ENCODE measurements around the gene MATN4. TPM values are rescaled to one million over a fixed set of nuclear protein-coding genes. Genes with fewer than 3 reads are reported as not detected.

Gene MATN4
- total RNA-seq, 1 experiment from 2014 or later = 0.64 TPM

GRCh38 chr20:45258259-45258658 is 49.8 kb downstream of the MATN4 start:
- CTCF ChIA-PET = no interaction called here
- Histone ChIP-seq H4K20me1 (ENCODE audit: insufficient read depth) (no peaks in the 10 kb centered on the region), H3K36me3 (ENCODE audit: control insufficient read depth in 1 of 2, insufficient read depth in 2 of 2, low read length in 2 of 2) (no peaks in the 10 kb centered on the region), H3K27me3 (ENCODE audit: insufficient read depth, low read length) (no peaks in the 10 kb centered on the region), H3K4me1 (ENCODE audit: control insufficient read depth in 1 of 2, insufficient read depth in 2 of 2, low read length in 2 of 2) (peaks cover 10 to 11% of the 10 kb centered on the region in 2 experiments; a peak in 2 of 4 replicates), H3K27ac (ENCODE audit: low read depth, low read length) (no peak overlapping the region), H3K79me2 (ENCODE audit: insufficient read depth, low read length) (no peaks in the 10 kb centered on the region), H3K9me3 (ENCODE audit: control insufficient read depth in 1 of 2, insufficient read depth in 1 of 2, low read depth in 1 of 2, low read length in 2 of 2) (no peaks in the 10 kb centered on the region), H3K9ac (ENCODE audit: low read length) (no peak overlapping the region), H2AFZ (ENCODE audit: low read depth, low read length, poor library complexity, severe bottlenecking) (no peak overlapping the region), H3K4me3 (replicated peaks in 1 of 2; ENCODE audit: low read depth in 1 of 2, low read length in 2 of 2) (no peak overlapping the region), H3K9me2 (ENCODE audit: insufficient read depth) (no peaks in the 10 kb centered on the region), H3K4me2 (ENCODE audit: low read length) (no peak overlapping the region)
- no peak for DNase-seq (ENCODE audit: low read depth, low spot score)
- intact Hi-C loops (cut with micrococcal nuclease) = no loop called here
- no peak for ATAC-seq
- TF ChIP-seq ZNF274 (IDR thresholded peaks at IDR 0.05; ENCODE audit: low read depth, low read length) = no peak
- no peak for TF ChIP-seq CTCF (IDR thresholded peaks at IDR 0.05 in 2 of 3, conservative IDR thresholded peaks at IDR 0.05 in 1 of 3; ENCODE audit: borderline replicate concordance in 1 of 3, insufficient read depth in 1 of 3, low read depth in 2 of 3, low read length in 2 of 3)
- no peak for TF ChIP-seq SIN3A (IDR thresholded peaks at IDR 0.05; ENCODE audit: low read depth)
- TF ChIP-seq EZH2phosphoT487 (IDR thresholded peaks at IDR 0.05; ENCODE audit: borderline replicate concordance) = no peak
- TF ChIP-seq SP1 (IDR thresholded peaks at IDR 0.05; ENCODE audit: low read depth) = no peak
- TF ChIP-seq RAD21 (IDR thresholded peaks at IDR 0.05; ENCODE audit: low read depth) = no peak
- no peak for TF ChIP-seq EZH2 (IDR thresholded peaks at IDR 0.05)
- no peak for TF ChIP-seq ATF3 (IDR thresholded peaks at IDR 0.05)
- TF ChIP-seq JUND (IDR thresholded peaks at IDR 0.05) = no peak
- no peak for TF ChIP-seq CEBPB (IDR thresholded peaks at IDR 0.05; ENCODE audit: low read depth)
- no peak for TF ChIP-seq SRF (IDR thresholded peaks at IDR 0.05; ENCODE audit: low read depth)
- TF ChIP-seq ZFX (IDR thresholded peaks at IDR 0.05) = no peak
- POLR2A ChIA-PET = no interaction called here
- RAD21 ChIA-PET (ENCODE audit: low non-redundant PET in 1 of 2, low total read pairs in 2 of 2, uncharacterized antibody in 2 of 2, unreplicated experiment in 2 of 2) = no interaction called here
- no TSS peak for BruUV-seq (replicated peaks)
